GM12891 (cell line): ENCODE results near the gene ZNF679.
"Not testable (repeated sequence)": the region's sequence is repeated elsewhere in the genome, so short reads cannot be mapped to it uniquely, and the experiment has no call there.

Experiments used
- DNase-seq: peaks from one replicate; pipeline ENCODE4 v3.0.0; 2011; ENCODE audit warnings: low spot score; ENCODE audit not compliant: insufficient read length
- FAIRE-seq: peaks from 2 replicates; lab custom pipeline; 2011; peaks lifted over from hg19 to GRCh38; lab: Jason Lieb, UNC
- PAX5 ChIP-seq: IDR thresholded peaks from 2 replicates; pipeline ENCODE4 v1.6.1; 2011; ENCODE audit warnings: low read length, moderate library complexity, mild to moderate bottlenecking; ENCODE audit not compliant: insufficient read depth, severe bottlenecking
- POLR2A ChIP-seq: IDR thresholded peaks from 2 replicates; pipeline ENCODE4 v1.6.1; 2011; ENCODE audit warnings: low read depth, low read length, control low read depth
- POLR2AphosphoS5 ChIP-seq: IDR thresholded peaks from 2 replicates; pipeline ENCODE4 v1.6.1; 2011; ENCODE audit warnings: low read depth, low read length, control low read depth
- POU2F2 ChIP-seq: IDR thresholded peaks from 2 replicates; pipeline ENCODE4 v1.6.1; 2011; ENCODE audit warnings: low read depth, mild to moderate bottlenecking, control low read depth, low read length, moderate library complexity
- SPI1 ChIP-seq: IDR thresholded peaks from 2 replicates; pipeline ENCODE4 v1.6.1; 2011; ENCODE audit warnings: low read depth, low read length, control low read depth
- TAF1 ChIP-seq: IDR thresholded peaks from 2 replicates; pipeline ENCODE4 v1.6.1; 2011; ENCODE audit warnings: low read depth, low read length, control low read depth

Gene ZNF679

GRCh38 chr7:64308016-64308270, 79.7 kb downstream of the ZNF679 start:
- TF ChIP-seq POLR2AphosphoS5 (no peak), POLR2A (no peak), POU2F2 (no peak), TAF1 (no peak), PAX5 (no peak), SPI1 (no peak)
- peak; percentile 55 for FAIRE-seq

GRCh38 chr7:64310426-64310825, 82.2 kb downstream of the ZNF679 start:
- no peak for FAIRE-seq
- no peak for DNase-seq
- TF ChIP-seq POLR2AphosphoS5: no peak
- no peak for TF ChIP-seq POU2F2
- no peak for TF ChIP-seq TAF1
- TF ChIP-seq PAX5: no peak
- TF ChIP-seq POLR2A: no peak
- no peak for TF ChIP-seq SPI1

More at GRCh38 chr7:64308016-64308270, 79.7 kb downstream of the ZNF679 start:
- no peak for DNase-seq

- no peak for TF ChIP-seq POLR2A
- no peak for TF ChIP-seq POU2F2
- no peak for TF ChIP-seq POLR2AphosphoS5
- TF ChIP-seq TAF1: no peak
- TF ChIP-seq PAX5: no peak
- no peak for TF ChIP-seq SPI1
- no peak for DNase-seq
- FAIRE-seq: no peak
These were observed 84.6 kb downstream of the ZNF679 start for GRCh38 chr7:64312826-64313225.

GRCh38 chr7:64313740-64314491, 85.6 kb downstream of the ZNF679 start, which contains the start of gene ZNF736:
TSS of gene ZNF736 (plus strand) at chr7:64313961. CDS start at chr7:64314151, 190 bp downstream.
- TF ChIP-seq POU2F2 (peak; percentile 51; the same call in 1 of the 2 replicates), POLR2A (peak; percentile 86), TAF1 (peak; percentile 81; the same call in 1 of the 2 replicates), PAX5 (no peak), POLR2AphosphoS5 (peak; percentile 85), SPI1 (peak; percentile 39; the same call in 1 of the 2 replicates)
- peak; percentile 65 for DNase-seq
- FAIRE-seq: peak; percentile 89

GRCh38 chr7:64314566-64314965, 86.3 kb downstream of the ZNF679 start:
- no peak for TF ChIP-seq PAX5
- TF ChIP-seq POU2F2: no peak
- no peak for TF ChIP-seq SPI1
- no peak for TF ChIP-seq TAF1
- TF ChIP-seq POLR2A: no peak
- TF ChIP-seq POLR2AphosphoS5: no peak
- FAIRE-seq (no peak), DNase-seq (no peak)

GRCh38 chr7:64316031-64316742, 87.9 kb downstream of the ZNF679 start:
- not testable (repeated sequence) for FAIRE-seq, DNase-seq
